Colonic mucosa (tissue), 4 donors: Measurements from ENCODE around the gene USP7. TPM values are rescaled to one million over a fixed set of nuclear protein-coding genes. Genes with fewer than 3 reads are reported as not detected.

Experiments
- DNase-seq: peaks from one replicate; pipeline ENCODE4 v3.0.0-alpha.2; 2020
- H3K27ac ChIP-seq: fragments of 200-600 bp; one replicate; pipeline ENCODE4 v1.8.0; 2021
- H3K27me3 ChIP-seq: fragments of 200-600 bp; one replicate; pipeline ENCODE4 v1.8.0; 2021
- H3K36me3 ChIP-seq: fragments of 200-600 bp; one replicate; pipeline ENCODE4 v1.8.0; 2021
- H3K4me1 ChIP-seq: fragments of 200-600 bp; one replicate; pipeline ENCODE4 v1.8.0; 2021; ENCODE audit warnings: mild to moderate bottlenecking
- H3K4me3 ChIP-seq: fragments of 200-600 bp; one replicate; pipeline ENCODE4 v1.8.0; 2021
- H3K9ac ChIP-seq, 2 donors: one replicate each; pipeline ENCODE4 v1.7.0; 2013; ENCODE audit warnings: control low read depth in 2 of 2, low read depth in 2 of 2, low read length in 2 of 2
- H3K9me3 ChIP-seq: fragments of 200-600 bp; one replicate; pipeline ENCODE4 v1.8.0; 2021
- CTCF ChIP-seq: fragments of 200-600 bp; IDR thresholded peaks from one replicate; pipeline ENCODE4 v1.8.0; 2022; ENCODE audit warnings: antibody characterized with exemption, mild to moderate bottlenecking
- intact Hi-C: fragments of 100-400 bp; cut with DNase I; formaldehyde crosslinking; loops from one replicate; pipeline ENCODE4 v1.14.1; 2022
- total RNA-seq, 2 donors: library from RNA; stranded (reverse); fragmentation: NEBNext Ultra II Directional in 1 of 2; extraction: Animal tissue kit (Norgen Biotek cat#: 25700) in 1 of 2; gene quantifications; one replicate each; pipeline ENCODE4 v1.2.1, GENCODE V29; 2021
- donor health status: healthy.
- donor health status: DM: no; HTN: no; CAD: no.
- donor health status: DM: no; HTN: no; CAD: no.

Gene USP7
- total RNA-seq, 2 donors from 2014 or later, result 147 to 176 TPM

DNA sequence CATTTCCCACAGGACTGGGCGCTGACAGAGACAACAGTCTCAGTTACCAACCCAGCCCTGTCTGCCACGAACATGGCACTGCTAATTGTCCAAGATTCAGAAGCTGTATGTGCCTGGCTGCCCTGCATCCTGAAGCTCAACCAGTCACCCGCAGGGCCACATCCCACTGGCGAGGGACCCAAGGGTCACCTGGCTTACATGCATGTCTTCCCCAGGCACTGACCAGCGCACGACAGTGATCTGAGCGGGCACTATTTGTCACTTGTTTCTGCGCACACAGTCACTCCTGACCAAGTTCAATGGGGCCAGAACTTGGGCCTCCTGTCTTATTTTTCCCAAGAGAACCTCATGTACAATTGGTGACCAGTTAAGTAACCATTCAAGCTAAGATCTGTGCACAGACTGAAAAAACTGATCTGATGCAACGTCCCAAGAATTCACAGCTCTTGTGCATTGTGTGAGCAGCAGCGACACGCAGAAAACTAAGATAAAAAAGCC is 13.1 kb downstream of the USP7 start:
- intact Hi-C loops, result no loop called here
- no peak for TF ChIP-seq CTCF
- peaks cover 36% of the 10 kb centered on the region for H3K4me1 ChIP-seq

GRCh38 chr16:8949536-8950418 is 13.9 kb downstream of the USP7 start:
- intact Hi-C loops, result no loop called here
- TF ChIP-seq CTCF, result no peak
- DNase-seq, result no peak
- no peaks in the 10 kb centered on the region for H3K9me3 ChIP-seq
- H3K36me3 ChIP-seq, result no peaks in the 10 kb centered on the region
- no peak overlapping the region for H3K27ac ChIP-seq
- no peaks in the 10 kb centered on the region for H3K27me3 ChIP-seq
- no peak overlapping the region for H3K9ac ChIP-seq
- H3K4me3 ChIP-seq, result no peak overlapping the region
- peaks cover 40% of the 10 kb centered on the region for H3K4me1 ChIP-seq

More for the DNA sequence above, 13.1 kb downstream of the USP7 start:
- H3K36me3 ChIP-seq, result no peaks in the 10 kb centered on the region
- no peaks in the 10 kb centered on the region for H3K27me3 ChIP-seq
- H3K9me3 ChIP-seq, result no peaks in the 10 kb centered on the region
- H3K9ac ChIP-seq, result peak overlapping the region in 1 of 2 donors; percentile 23
- no peak overlapping the region for H3K4me3 ChIP-seq
- H3K27ac ChIP-seq, result no peak overlapping the region
- no peak for DNase-seq

DNA sequence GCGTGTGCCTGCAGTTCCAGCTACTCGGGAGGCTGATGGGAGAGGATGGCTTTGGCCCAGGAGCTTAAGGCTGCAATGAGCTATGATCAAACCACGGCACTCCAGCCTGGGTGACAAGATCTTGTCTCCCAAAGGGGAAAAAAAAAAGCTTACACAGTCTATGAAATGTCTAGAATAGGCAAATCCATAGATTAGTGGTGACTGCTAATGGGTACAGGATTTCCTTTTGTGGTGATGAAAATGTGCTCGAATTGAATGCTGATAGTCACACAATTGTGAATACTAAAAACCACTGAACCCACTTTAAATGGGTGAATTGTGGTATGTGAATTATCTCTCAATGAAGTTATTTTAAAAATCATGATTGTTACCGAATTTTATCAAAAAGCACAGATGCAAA is 14.9 kb downstream of the USP7 start:
- Histone ChIP-seq H3K36me3 (no peaks in the 10 kb centered on the region), H3K4me1 (peaks cover 40% of the 10 kb centered on the region), H3K27me3 (no peaks in the 10 kb centered on the region), H3K9me3 (no peaks in the 10 kb centered on the region), H3K4me3 (no peak overlapping the region), H3K9ac (no peak overlapping the region), H3K27ac (no peak overlapping the region)
- intact Hi-C loops, result no loop called here
- no peak for TF ChIP-seq CTCF
- no peak for DNase-seq

- intact Hi-C loops, result no loop called here
- Histone ChIP-seq H3K4me1 (peaks cover 46% of the 10 kb centered on the region), H3K4me3 (no peak overlapping the region), H3K9me3 (no peaks in the 10 kb centered on the region), H3K27me3 (no peaks in the 10 kb centered on the region), H3K36me3 (no peaks in the 10 kb centered on the region), H3K27ac (no peak overlapping the region), H3K9ac (no peak overlapping the region)
- TF ChIP-seq CTCF, result no peak
- no peak for DNase-seq
Observed at GRCh38 chr16:8948069-8948593, 15.6 kb downstream of the USP7 start.

DNA sequence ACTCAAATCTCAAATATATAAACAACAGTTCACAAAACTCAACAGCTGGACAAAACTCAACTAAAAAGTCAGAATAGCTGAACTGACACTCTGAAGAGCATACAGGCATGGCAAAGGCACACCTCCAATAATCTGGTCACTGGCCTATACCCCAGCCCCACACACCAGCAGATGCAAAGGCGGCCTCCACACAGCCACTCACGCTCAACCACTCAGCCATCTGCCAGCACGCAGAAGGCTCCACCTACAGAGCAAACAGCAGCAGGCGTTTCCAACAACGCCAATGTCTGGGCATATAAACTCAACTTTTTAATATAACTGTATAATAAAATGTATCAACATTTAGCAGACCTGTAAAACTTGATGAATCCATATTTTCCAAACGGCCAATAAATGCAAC is 17.2 kb downstream of the USP7 start:
- H3K4me3 ChIP-seq, result no peak overlapping the region
- DNase-seq, result peak; percentile 73
- H3K9ac ChIP-seq, result no peak overlapping the region
- no peak overlapping the region for H3K27ac ChIP-seq
- intact Hi-C loops, result no loop called here
- H3K27me3 ChIP-seq, result no peaks in the 10 kb centered on the region
- no peaks in the 10 kb centered on the region for H3K36me3 ChIP-seq
- H3K4me1 ChIP-seq, result peaks cover 46% of the 10 kb centered on the region
- TF ChIP-seq CTCF, result no peak
- no peaks in the 10 kb centered on the region for H3K9me3 ChIP-seq
